ENCODE results near the gene CAPZB. TPM values are rescaled to one million over a fixed set of nuclear protein-coding genes. Genes with fewer than 3 reads are reported as not detected.

CAPZB gene
- polyA plus RNA-seq, 1 experiment = 312 TPM

- DNase-seq (ENCODE audit: low read depth, low spot score) = no peak
- no peak for TF ChIP-seq CTCF (IDR thresholded peaks at IDR 0.05; ENCODE audit: low read depth, low read length)
- POLR2A ChIA-PET = no interaction called here
- Histone ChIP-seq H3K27ac (ENCODE audit: low read depth, low read length) (no peak overlapping the region), H3K4me3 (ENCODE audit: low read depth, low read length) (no peak overlapping the region), H3K27me3 (ENCODE audit: control insufficient read depth, insufficient read depth, low read length) (no peaks in the 10 kb centered on the region), H3K9me3 (ENCODE audit: control insufficient read depth, insufficient read depth, low read length) (no peaks in the 10 kb centered on the region; the same call in 1 of the 2 replicates)
- CTCF ChIA-PET = no interaction called here
These were observed 160.7 kb downstream of the CAPZB start for GRCh38 chr1:19324665-19324990.

GRCh38 chr1:19323987-19324664, 161.2 kb downstream of the CAPZB start:
- CTCF ChIA-PET = no interaction called here
- H3K4me3 ChIP-seq (ENCODE audit: low read depth, low read length) = no peak overlapping the region
- no peaks in the 10 kb centered on the region for H3K27me3 ChIP-seq (ENCODE audit: control insufficient read depth, insufficient read depth, low read length)
- no peaks in the 10 kb centered on the region; the same call in 1 of the 2 replicates for H3K9me3 ChIP-seq (ENCODE audit: control insufficient read depth, insufficient read depth, low read length)
- H3K27ac ChIP-seq (ENCODE audit: low read depth, low read length) = no peak overlapping the region
- POLR2A ChIA-PET = interaction anchor here (0.7 to 1.1 kb wide), 2 partner anchors 11 to 75 kb away, joined by 3 to 4 read pairs; no protein-coding TSS in a partner anchor
- TF ChIP-seq CTCF (IDR thresholded peaks at IDR 0.05; ENCODE audit: low read depth, low read length) = no peak
- DNase-seq (ENCODE audit: low read depth, low spot score) = no peak

GRCh38 chr1:19322481-19322880, 162.9 kb downstream of the CAPZB start:
- no peak for DNase-seq (ENCODE audit: low read depth, low spot score)
- no peak for TF ChIP-seq CTCF (IDR thresholded peaks at IDR 0.05; ENCODE audit: low read depth, low read length)
- POLR2A ChIA-PET = no interaction called here
- no peak overlapping the region for H3K4me3 ChIP-seq (ENCODE audit: low read depth, low read length)
- no peak overlapping the region for H3K27ac ChIP-seq (ENCODE audit: low read depth, low read length)
- H3K9me3 ChIP-seq (ENCODE audit: control insufficient read depth, insufficient read depth, low read length) = no peaks in the 10 kb centered on the region; the same call in 1 of the 2 replicates
- no peaks in the 10 kb centered on the region for H3K27me3 ChIP-seq (ENCODE audit: control insufficient read depth, insufficient read depth, low read length)
- CTCF ChIA-PET = interaction anchor here (1.1 kb wide), 1 partner anchor 19 kb away, joined by 6 read pairs; no protein-coding TSS in a partner anchor

- ChIA-PET CTCF (interaction anchor here (0.6 kb wide), 1 partner anchor 21 kb away, joined by 3 read pairs; no protein-coding TSS in a partner anchor), POLR2A (no interaction called here)
- H3K9me3 ChIP-seq (ENCODE audit: control insufficient read depth, insufficient read depth, low read length) = no peaks in the 10 kb centered on the region; the same call in 1 of the 2 replicates
- H3K27ac ChIP-seq (ENCODE audit: low read depth, low read length) = no peak overlapping the region
- no peak overlapping the region for H3K4me3 ChIP-seq (ENCODE audit: low read depth, low read length)
- H3K27me3 ChIP-seq (ENCODE audit: control insufficient read depth, insufficient read depth, low read length) = no peaks in the 10 kb centered on the region
- no peak for TF ChIP-seq CTCF (IDR thresholded peaks at IDR 0.05; ENCODE audit: low read depth, low read length)
- no peak for DNase-seq (ENCODE audit: low read depth, low spot score)
These were observed 164.3 kb downstream of the CAPZB start for GRCh38 chr1:19321071-19321470.

- POLR2A ChIA-PET = no interaction called here
- no peak for DNase-seq (ENCODE audit: low read depth, low spot score)
- TF ChIP-seq CTCF (IDR thresholded peaks at IDR 0.05; ENCODE audit: low read depth, low read length) = no peak
- Histone ChIP-seq H3K27me3 (ENCODE audit: control insufficient read depth, insufficient read depth, low read length) (no peaks in the 10 kb centered on the region), H3K4me3 (ENCODE audit: low read depth, low read length) (no peak overlapping the region), H3K9me3 (ENCODE audit: control insufficient read depth, insufficient read depth, low read length) (no peaks in the 10 kb centered on the region; the same call in 1 of the 2 replicates), H3K27ac (ENCODE audit: low read depth, low read length) (no peak overlapping the region)
- CTCF ChIA-PET = interaction anchor here (0.6 kb wide), 1 partner anchor 22 kb away, joined by 3 read pairs; no protein-coding TSS in a partner anchor
These were observed 166.1 kb downstream of the CAPZB start for GRCh38 chr1:19319196-19319595.
